ENCODE results near the gene UBE2B. TPM values are rescaled to one million over a fixed set of nuclear protein-coding genes. Genes with fewer than 3 reads are reported as not detected.
A peak's percentile ranks its signal among the peaks of the same experiment; 100 is the strongest.

The UBE2B gene
- polyA plus RNA-seq, 1 of the 3 experiments (the other 2 are of a cell fraction) = 24.3 TPM

- no peak for TF ChIP-seq USF1 (IDR thresholded peaks at IDR 0.05; ENCODE audit: borderline replicate concordance, low read depth)
Measured at GRCh38 chr5:134432174-134432573, 60.8 kb downstream of the UBE2B start (continued).

GRCh38 chr5:134432677-134433359 lies 61.4 kb downstream of the UBE2B start:
- TF ChIP-seq TCF12 (IDR thresholded peaks at IDR 0.05) (no peak), IRF3 (IDR thresholded peaks at IDR 0.05; ENCODE audit: low read depth, low read length) (no peak), REST (IDR thresholded peaks at IDR 0.05; ENCODE audit: low read depth, low read length) (no peak), MAX (IDR thresholded peaks at IDR 0.05; ENCODE audit: low read depth) (no peak), GATA2 (CRISPR knock-in tag; IDR thresholded peaks at IDR 0.05) (no peak), NFIC (IDR thresholded peaks at IDR 0.05; ENCODE audit: borderline replicate concordance) (no peak), PBX3 (IDR thresholded peaks at IDR 0.05) (no peak), TAF1 (IDR thresholded peaks at IDR 0.05; ENCODE audit: borderline replicate concordance, low read depth, low read length) (no peak), RXRA (IDR thresholded peaks at IDR 0.05; ENCODE audit: borderline replicate concordance, low read depth) (no peak), CTCF (IDR thresholded peaks at IDR 0.05) (no peak), POLR2AphosphoS5 (IDR thresholded peaks at IDR 0.05; ENCODE audit: low read depth, low read length) (no peak), JUND (IDR thresholded peaks at IDR 0.05) (no peak)
- H3K79me2 ChIP-seq (ENCODE audit: insufficient read depth) = no peaks in the 10 kb centered on the region
- peaks cover 26% of the 10 kb centered on the region for H3F3A ChIP-seq (replicated peaks; ENCODE audit: insufficient read depth)
- H3K4me2 ChIP-seq = 0 out of 2 replicates have a peak overlapping the region, but pooled peaks have one; percentile 3
- no peaks in the 10 kb centered on the region for H3K27me3 ChIP-seq (ENCODE audit: insufficient read depth)
- H3K27ac ChIP-seq (ENCODE audit: low read depth in 2 of 2, low read length in 1 of 2) = no peak overlapping the region
- CTCF ChIA-PET = no interaction called here
- H3K4me3 ChIP-seq (ENCODE audit: low read depth in 2 of 2, low read length in 1 of 2) = no peak overlapping the region
- H4K20me1 ChIP-seq (ENCODE audit: insufficient read depth) = no peaks in the 10 kb centered on the region
- 71% methylated on average over 14 of the region's 14 CpGs for WGBS (ENCODE audit: low lambda C conversion rate)
- H3K36me3 ChIP-seq (replicated peaks in 1 of 2; ENCODE audit: control insufficient read depth in 1 of 2, insufficient read depth in 2 of 2, low read length in 1 of 2) = no peaks in the 10 kb centered on the region
- H3K9ac ChIP-seq = no peak overlapping the region
- DNase-seq = no peak
- peaks cover 13 to 23% of the 10 kb centered on the region in 2 experiments; a peak in 3 of 4 replicates for H3K4me1 ChIP-seq (ENCODE audit: control insufficient read depth in 1 of 2, insufficient read depth in 2 of 2, low read depth in 1 of 2, low read length in 1 of 2)
- H3K9me3 ChIP-seq = no peaks in the 10 kb centered on the region
- no peaks in the 10 kb centered on the region for H3K9me2 ChIP-seq
- H2AFZ ChIP-seq (ENCODE audit: low read depth) = 0 out of 2 replicates have a peak overlapping the region, but pooled peaks have one; percentile 53
- POLR2A ChIA-PET = no interaction called here
